Mesenchymal stem cell (in vitro differentiated cells and primary cell): Measurements from ENCODE around the gene C16orf74.
A peak's percentile ranks its signal among the peaks of the same experiment; 100 is the strongest.

Source experiments
- DNase-seq: peaks from one replicate; pipeline ENCODE4 v3.0.0-alpha.2; 2013
- H2AFZ ChIP-seq: one replicate; pipeline ENCODE4 v1.6.1; 2013; ENCODE audit warnings: low read depth, mild to moderate bottlenecking, control low read depth, inconsistent platforms, low read length, moderate library complexity
- H2AK5ac ChIP-seq: 2 replicates; pipeline ENCODE4 v1.6.1; 2013; ENCODE audit warnings: low read length, moderate library complexity, mild to moderate bottlenecking, inconsistent platforms; ENCODE audit not compliant: severe bottlenecking
- H2BK120ac ChIP-seq: one replicate; pipeline ENCODE4 v1.6.1; 2013; ENCODE audit warnings: low read depth, mild to moderate bottlenecking, inconsistent platforms, low read length, moderate library complexity
- H2BK12ac ChIP-seq, 2 experiments: one replicate each; pipeline ENCODE4 v1.6.1; 2013; ENCODE audit warnings: inconsistent platforms in 2 of 2, low read length in 2 of 2, mild to moderate bottlenecking in 2 of 2, moderate library complexity in 2 of 2, control low read depth in 1 of 2
- H2BK15ac ChIP-seq: one replicate; pipeline ENCODE4 v1.6.1; 2013; ENCODE audit warnings: mild to moderate bottlenecking, low read depth, inconsistent platforms; ENCODE audit not compliant: poor library complexity, severe bottlenecking
- H2BK5ac ChIP-seq: 2 replicates; pipeline ENCODE4 v1.6.1; 2013; ENCODE audit warnings: low read depth, mild to moderate bottlenecking, low read length, control low read depth, inconsistent platforms; ENCODE audit not compliant: poor library complexity, severe bottlenecking
- H3K14ac ChIP-seq, 2 experiments: one replicate each; pipeline ENCODE4 v1.6.1; 2013; ENCODE audit warnings: inconsistent platforms in 2 of 2, low read length in 2 of 2, control low read depth in 1 of 2, mild to moderate bottlenecking in 1 of 2, moderate library complexity in 1 of 2
- H3K18ac ChIP-seq, 2 experiments: one replicate each; pipeline ENCODE4 v1.6.1; 2013; ENCODE audit warnings: inconsistent platforms in 2 of 2, low read length in 2 of 2, control low read depth in 1 of 2, low read depth in 1 of 2, mild to moderate bottlenecking in 1 of 2
- H3K23ac ChIP-seq, 2 experiments: one replicate each; pipeline ENCODE4 v1.6.1; 2013; ENCODE audit warnings: inconsistent platforms in 2 of 2, low read length in 2 of 2, mild to moderate bottlenecking in 2 of 2, moderate library complexity in 2 of 2, control low read depth in 1 of 2
- H3K27ac ChIP-seq: 2 replicates; pipeline ENCODE4 v1.5.1; 2013; ENCODE audit warnings: mild to moderate bottlenecking, moderate library complexity, low read length, control low read depth, inconsistent platforms; ENCODE audit not compliant: poor library complexity, severe bottlenecking
- H3K27me3 ChIP-seq, 2 experiments: 2 replicates each; pipeline versions ENCODE4 v1.6.1 to v1.7.0; 2013; ENCODE audit warnings: low read length in 2 of 2, mild to moderate bottlenecking in 2 of 2, moderate library complexity in 2 of 2, control low read depth in 1 of 2, inconsistent platforms in 1 of 2; ENCODE audit not compliant: control insufficient read depth in 1 of 2, insufficient read depth in 1 of 2
- H3K36me3 ChIP-seq, 2 experiments: 2 replicates each; pipeline versions ENCODE4 v1.6.1 to v1.7.0; 2013; ENCODE audit warnings: low read length in 2 of 2, control low read depth in 1 of 2, inconsistent platforms in 1 of 2, low read depth in 1 of 2, mild to moderate bottlenecking in 1 of 2; ENCODE audit not compliant: insufficient read depth in 2 of 2, control insufficient read depth in 1 of 2
- H3K4ac ChIP-seq, 2 experiments: one replicate each; pipeline ENCODE4 v1.6.1; 2013; ENCODE audit warnings: inconsistent platforms in 2 of 2, low read length in 2 of 2, mild to moderate bottlenecking in 2 of 2, moderate library complexity in 2 of 2, control low read depth in 1 of 2, low read depth in 1 of 2
- H3K4me1 ChIP-seq: 2 replicates; pipeline ENCODE4 v1.6.1; 2013; ENCODE audit warnings: low read depth, low read length, control low read depth; ENCODE audit not compliant: control insufficient read depth, insufficient read depth
- H3K4me2 ChIP-seq: 2 replicates; pipeline ENCODE4 v1.6.1; 2013; ENCODE audit warnings: low read length, mild to moderate bottlenecking, inconsistent platforms; ENCODE audit not compliant: poor library complexity, severe bottlenecking
- H3K4me3 ChIP-seq, 2 experiments: 2 replicates each; pipeline versions ENCODE4 v1.5.1 to v1.7.0; 2013; ENCODE audit warnings: low read length in 2 of 2, mild to moderate bottlenecking in 2 of 2, control low read depth in 1 of 2, low read depth in 1 of 2; ENCODE audit not compliant: insufficient read depth in 1 of 2
- H3K79me1 ChIP-seq: replicated peaks from 2 replicates; pipeline ENCODE4 v1.6.1; 2013; ENCODE audit warnings: mild to moderate bottlenecking, control low read depth, low read length, inconsistent platforms; ENCODE audit not compliant: poor library complexity, severe bottlenecking
- H3K9ac ChIP-seq: 2 replicates; pipeline ENCODE4 v1.7.0; 2013; ENCODE audit warnings: mild to moderate bottlenecking, low read length, moderate library complexity
- H3K9me3 ChIP-seq: 2 replicates; pipeline ENCODE4 v1.7.0; 2013; ENCODE audit warnings: mild to moderate bottlenecking, low read length; ENCODE audit not compliant: control insufficient read depth
- H4K8ac ChIP-seq: one replicate; pipeline ENCODE4 v1.6.1; 2013; ENCODE audit warnings: inconsistent platforms, mild to moderate bottlenecking, low read length, moderate library complexity
- H4K91ac ChIP-seq: one replicate; pipeline ENCODE4 v1.6.1; 2013; ENCODE audit warnings: mild to moderate bottlenecking, low read length, inconsistent platforms
- WGBS: methylation state at CpG from one replicate; pipeline ENCODE4 v1.1.7; 2013; ENCODE audit warnings: mixed read lengths; 5-methylcytosine and 5-hydroxymethylcytosine counted together

C16orf74 gene

DNA sequence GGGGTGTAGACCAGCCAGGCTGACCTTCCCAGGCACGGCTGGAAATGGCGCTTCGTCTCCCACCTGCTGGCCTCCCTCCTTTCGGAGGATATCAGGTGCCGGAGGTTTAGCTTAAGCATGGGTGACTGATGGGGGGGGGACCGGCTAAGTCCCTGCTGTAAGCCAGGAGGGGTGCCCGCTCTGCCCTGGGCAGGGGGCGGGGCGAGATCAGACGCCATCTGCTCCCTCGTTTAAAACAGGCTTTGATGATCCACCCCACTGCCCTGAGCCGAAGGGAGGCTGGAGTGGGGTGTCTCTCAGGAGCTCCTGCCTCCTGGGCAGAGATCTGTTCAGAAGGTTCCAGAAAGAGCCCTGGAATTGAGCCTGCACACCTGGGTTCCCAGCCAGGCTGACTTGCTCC, 26.0 kb downstream of the C16orf74 start:
- Histone ChIP-seq H2AFZ (no peak overlapping the region), H2BK15ac (no peak overlapping the region), H4K8ac (no peak overlapping the region), H2BK5ac (no peak overlapping the region), H2BK12ac (no peak overlapping the region), H3K36me3 (no peaks in the 10 kb centered on the region), H3K18ac (no peak overlapping the region), H3K79me1 (no peaks in the 10 kb centered on the region), H3K14ac (no peak overlapping the region), H3K9me3 (no peaks in the 10 kb centered on the region), H3K23ac (no peak overlapping the region), H2BK120ac (no peak overlapping the region), H3K27ac (no peak overlapping the region), H3K4me2 (no peak overlapping the region), H3K4me3 (no peak overlapping the region), H2AK5ac (no peak overlapping the region), H3K4me1 (peaks cover 5% of the 10 kb centered on the region), H3K4ac (no peak overlapping the region), H4K91ac (no peak overlapping the region), H3K27me3 (peaks cover 9 to 49% of the 10 kb centered on the region in 2 experiments), H3K9ac (no peak overlapping the region)
- no peak for DNase-seq
- 94% methylated on average over 12 of the region's 12 CpGs for WGBS

DNA sequence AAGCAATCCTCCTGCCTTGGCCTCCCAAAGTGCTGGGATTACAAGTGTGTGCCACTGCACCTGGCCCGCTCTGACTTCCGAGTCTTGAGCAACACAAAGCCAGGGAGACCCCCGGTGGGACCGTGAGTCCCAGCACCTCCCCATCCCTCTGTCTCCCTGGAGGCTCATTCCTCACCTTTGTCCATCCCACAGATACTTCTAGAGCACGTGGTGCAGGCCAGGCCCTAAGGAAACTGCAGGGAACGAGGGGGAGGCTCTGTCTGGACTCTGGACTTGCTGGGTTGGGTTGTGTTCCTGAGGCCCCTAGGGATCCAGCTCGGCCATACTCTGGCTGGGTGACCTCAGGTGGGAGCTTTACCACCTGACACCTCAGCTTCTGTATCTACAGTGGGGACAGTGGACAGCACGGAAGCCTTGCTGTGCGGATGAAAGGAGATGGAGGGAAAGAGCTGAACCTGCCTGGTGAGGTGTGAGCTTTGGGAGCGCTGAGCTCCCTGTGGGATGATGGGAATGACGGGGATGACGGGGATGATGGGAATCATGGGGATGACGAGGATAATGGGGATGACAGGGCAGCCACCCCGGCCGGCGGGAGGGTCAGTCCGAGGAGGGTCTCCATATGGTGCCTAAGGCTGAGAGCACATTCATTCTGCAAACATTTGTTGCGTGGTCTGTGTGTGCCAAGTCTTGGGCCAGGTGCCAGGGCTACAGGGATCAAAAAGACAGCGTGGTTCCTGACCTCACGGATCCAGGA, 26.6 kb downstream of the C16orf74 start:
- H3K4me3 ChIP-seq, result no peak overlapping the region
- H3K27me3 ChIP-seq, result peaks cover 9 to 51% of the 10 kb centered on the region in 2 experiments
- no peak overlapping the region for H4K8ac ChIP-seq
- H2AFZ ChIP-seq, result no peak overlapping the region
- H2BK5ac ChIP-seq, result no peak overlapping the region
- no peak overlapping the region for H2AK5ac ChIP-seq
- H3K4ac ChIP-seq, result no peak overlapping the region
- H2BK15ac ChIP-seq, result no peak overlapping the region
- H3K9me3 ChIP-seq, result no peaks in the 10 kb centered on the region
- no peak overlapping the region for H3K9ac ChIP-seq
- H3K4me1 ChIP-seq, result peaks cover 5% of the 10 kb centered on the region
- H4K91ac ChIP-seq, result no peak overlapping the region
- no peaks in the 10 kb centered on the region for H3K79me1 ChIP-seq
- H3K14ac ChIP-seq, result no peak overlapping the region
- no peak overlapping the region for H2BK12ac ChIP-seq
- H3K36me3 ChIP-seq, result no peaks in the 10 kb centered on the region
- no peak overlapping the region for H2BK120ac ChIP-seq
- no peak overlapping the region for H3K27ac ChIP-seq
- no peak for DNase-seq
- no peak overlapping the region for H3K18ac ChIP-seq
- WGBS, result 88% methylated on average over 18 of the region's 20 CpGs
- no peak overlapping the region for H3K23ac ChIP-seq
- H3K4me2 ChIP-seq, result no peak overlapping the region

DNA sequence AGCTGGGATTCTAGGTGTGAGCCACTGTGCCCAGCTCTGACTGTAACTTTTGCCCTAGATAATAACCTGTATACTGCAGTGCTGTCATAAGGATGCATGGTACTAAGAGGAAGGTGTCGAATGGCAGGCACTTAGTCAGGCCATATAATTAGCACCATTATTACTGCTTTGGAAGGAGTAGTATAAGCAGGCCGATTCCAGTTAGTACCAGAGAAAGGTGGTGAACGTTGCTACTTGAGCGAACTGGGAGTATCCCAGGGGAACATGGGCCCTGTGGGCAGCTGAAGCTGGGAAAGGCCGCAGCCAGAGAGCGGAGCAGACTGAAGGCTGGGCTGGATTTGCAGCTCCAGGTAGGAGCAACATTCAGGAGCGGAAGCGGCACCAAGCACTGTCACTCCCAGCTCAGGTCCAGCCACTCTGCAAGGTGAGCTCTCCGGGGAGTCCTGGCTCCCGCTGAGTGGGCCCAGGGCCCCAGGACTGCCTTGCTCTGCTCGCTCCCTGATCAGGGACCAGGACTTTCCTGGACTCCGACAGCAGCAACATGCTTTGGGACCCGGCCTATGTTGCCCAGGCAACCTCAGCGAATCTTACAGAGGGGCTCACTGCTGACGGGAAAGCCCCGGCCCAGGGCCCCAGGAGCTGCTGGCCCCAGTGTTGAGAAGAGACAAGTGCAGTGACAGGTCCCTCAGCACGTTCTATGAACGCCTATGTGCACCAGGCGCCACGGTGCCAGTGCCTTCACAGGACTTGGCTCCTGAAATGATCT, 28.6 kb downstream of the C16orf74 start:
- Histone ChIP-seq H3K4ac (no peak overlapping the region), H2BK120ac (no peak overlapping the region), H3K4me1 (peaks cover 7% of the 10 kb centered on the region), H3K79me1 (no peaks in the 10 kb centered on the region), H4K91ac (no peak overlapping the region), H3K27ac (no peak overlapping the region), H2AK5ac (no peak overlapping the region), H2BK5ac (no peak overlapping the region), H3K14ac (no peak overlapping the region), H3K23ac (no peak overlapping the region), H2BK15ac (no peak overlapping the region), H3K36me3 (no peaks in the 10 kb centered on the region), H3K9me3 (no peaks in the 10 kb centered on the region), H3K4me2 (no peak overlapping the region), H3K18ac (no peak overlapping the region), H3K9ac (no peak overlapping the region), H3K27me3 (peaks cover 10 to 47% of the 10 kb centered on the region in 2 experiments), H4K8ac (no peak overlapping the region), H2AFZ (no peak overlapping the region), H2BK12ac (no peak overlapping the region), H3K4me3 (no peak overlapping the region)
- 88% methylated on average over 20 of the region's 20 CpGs for WGBS
- no peak for DNase-seq

DNA sequence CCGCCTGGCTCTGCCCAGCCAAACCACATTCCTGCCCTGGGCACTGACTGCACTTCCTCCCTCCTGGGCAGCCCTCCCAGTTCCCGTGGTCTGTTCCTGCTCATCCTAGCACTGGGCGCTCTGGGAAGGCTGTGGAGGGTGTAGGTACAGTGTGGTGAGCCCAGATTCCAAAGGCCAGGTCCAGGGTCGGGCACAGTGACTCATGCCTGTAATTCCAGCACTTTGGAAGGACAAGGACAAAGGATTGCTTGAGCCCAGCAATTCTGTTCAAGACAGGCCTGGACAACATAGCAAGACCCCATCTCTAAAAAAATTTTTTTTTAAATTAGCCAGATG, 30.6 kb downstream of the C16orf74 start:
- Histone ChIP-seq H3K9me3 (no peaks in the 10 kb centered on the region), H2AK5ac (no peak overlapping the region), H3K4me1 (peaks cover 7% of the 10 kb centered on the region), H3K27ac (no peak overlapping the region), H2BK12ac (no peak overlapping the region), H4K8ac (no peak overlapping the region), H2BK5ac (no peak overlapping the region), H4K91ac (no peak overlapping the region), H2AFZ (no peak overlapping the region), H2BK120ac (no peak overlapping the region), H3K23ac (no peak overlapping the region), H3K14ac (no peak overlapping the region), H2BK15ac (no peak overlapping the region), H3K36me3 (no peaks in the 10 kb centered on the region), H3K4me3 (no peak overlapping the region), H3K79me1 (no peaks in the 10 kb centered on the region), H3K27me3 (peaks cover 30 to 47% of the 10 kb centered on the region in 2 experiments), H3K18ac (no peak overlapping the region), H3K4ac (peak overlapping the region in 1 of 2 experiments; percentile 7), H3K9ac (no peak overlapping the region), H3K4me2 (no peak overlapping the region)
- WGBS, result 85% methylated on average over 4 of the region's 4 CpGs
- no peak for DNase-seq
